A549 (cell line): ENCODE measurements around the gene SMAD5. TPM values are rescaled to one million over a fixed set of nuclear protein-coding genes. Genes with fewer than 3 reads are reported as not detected.

Experiments used
- ATAC-seq, 2 experiments: fragments of 200-7000 bp in 1 of 2; fragments of >200 bp in 1 of 2; cut with Nextera tagmentation in 1 of 2; cut with Tn5 transposase in 1 of 2; 3 replicates each; pipeline versions ENCODE4 v1.8.0 to v1.9.1; 2018 to 2020; ENCODE audit warnings: mild to moderate bottlenecking in 1 of 2, moderate library complexity in 1 of 2
- CTCF ChIA-PET: fragments of 300-600 bp; sonication (Branson Sonifier 250); formaldehyde crosslinking; extraction: SDS; loops from one replicate; lab custom pipeline; 2021; ENCODE audit warnings: antibody characterized with exemption, inconsistent platforms; lab: Yijun Ruan, JAX
- POLR2A ChIA-PET: fragments of 350-600 bp; formaldehyde crosslinking; extraction: SDS; loops from one replicate; lab custom pipeline; 2021; ENCODE audit warnings: antibody characterized with exemption, inconsistent platforms; lab: Yijun Ruan, JAX
- DNase-seq, 2 experiments: peaks; one replicate each; pipeline versions ENCODE4 v3.0.0 to v3.0.0-alpha.2; 2011 to 2016; ENCODE audit warnings: low read depth in 1 of 2, low spot score in 1 of 2
- FAIRE-seq: peaks from 2 replicates; lab custom pipeline; 2011; peaks lifted over from hg19 to GRCh38; lab: Jason Lieb, UNC
- H3K27ac ChIP-seq, 2 experiments: fragments of >200 bp; sonication (Bioruptor Twin); formaldehyde crosslinking; 3 replicates each; pipeline ENCODE4 v1.5.1; 2016 to 2017
- H3K4me1 ChIP-seq: fragments of >200 bp; sonication (Bioruptor Twin); formaldehyde crosslinking; 3 replicates; pipeline ENCODE4 v1.6.1; 2016
- H3K4me2 ChIP-seq: fragments of >200 bp; sonication (Bioruptor Twin); formaldehyde crosslinking; 3 replicates; pipeline ENCODE4 v1.6.1; 2016
- H3K4me3 ChIP-seq: fragments of >200 bp; sonication (Bioruptor Twin); formaldehyde crosslinking; 3 replicates; pipeline ENCODE4 v1.5.1; 2016
- H3K9me3 ChIP-seq: fragments of >200 bp; sonication (Bioruptor Twin); formaldehyde crosslinking; 3 replicates; pipeline ENCODE4 v1.6.1; 2016
- BHLHE40 ChIP-seq: IDR thresholded peaks from 2 replicates; pipeline ENCODE4 v1.6.1; 2012; ENCODE audit warnings: low read depth, low read length, inconsistent platforms
- CBX8 ChIP-seq: fragments of 200-600 bp; sonication (generic); IDR thresholded peaks from 2 replicates; pipeline ENCODE4 v1.6.1; 2016
- CEBPB ChIP-seq, 2 experiments: fragments of >200 bp in 1 of 2; sonication (Bioruptor Twin) in 1 of 2; formaldehyde crosslinking in 1 of 2; IDR thresholded peaks; 2 replicates each; pipeline ENCODE4 v1.6.1; 2012 to 2016
- EHF ChIP-seq: fragments of 250-450 bp; sonication (Bioruptor Pico); IDR thresholded peaks from 2 replicates; pipeline ENCODE4 v1.5.0; 2020; ENCODE audit warnings: mild to moderate bottlenecking
- EP300 ChIP-seq, 2 experiments: fragments of >200 bp; sonication (Bioruptor Twin); formaldehyde crosslinking; IDR thresholded peaks; 2 replicates in 1 of 2; 3 replicates in 1 of 2; pipeline ENCODE4 v1.6.1; 2016 to 2017
- FOSB ChIP-seq: fragments of 250-450 bp; sonication (Bioruptor Pico); IDR thresholded peaks from 2 replicates; pipeline ENCODE4 v1.5.0; 2020; ENCODE audit warnings: mild to moderate bottlenecking, moderate library complexity
- FOXS1 ChIP-seq: fragments of 250-450 bp; sonication (Bioruptor Pico); IDR thresholded peaks from 2 replicates; pipeline ENCODE4 v1.5.0; 2020; ENCODE audit warnings: mild to moderate bottlenecking, moderate library complexity
- GATA3 ChIP-seq: IDR thresholded peaks from 2 replicates; pipeline ENCODE4 v1.6.1; 2012; ENCODE audit warnings: borderline replicate concordance
- HDAC2 ChIP-seq: fragments of 200-600 bp; sonication (generic); IDR thresholded peaks from 2 replicates; pipeline ENCODE4 v1.6.1; 2016
- HMGXB4 ChIP-seq: fragments of 250-450 bp; sonication (Bioruptor Pico); IDR thresholded peaks from 2 replicates; pipeline ENCODE4 v1.5.0; 2021; ENCODE audit warnings: mild to moderate bottlenecking, moderate library complexity, borderline replicate concordance
- HOXB13 ChIP-seq: fragments of 250-450 bp; sonication (Bioruptor Pico); IDR thresholded peaks from 2 replicates; pipeline ENCODE4 v1.5.0; 2020; ENCODE audit warnings: low read depth, mild to moderate bottlenecking, moderate library complexity
- HOXB5 ChIP-seq: fragments of 250-450 bp; sonication (Bioruptor Pico); IDR thresholded peaks from 2 replicates; pipeline ENCODE4 v1.5.0; 2020; ENCODE audit warnings: mild to moderate bottlenecking, moderate library complexity
- JUN ChIP-seq, 2 experiments: fragments of >200 bp; sonication (Bioruptor Twin); formaldehyde crosslinking; IDR thresholded peaks; 2 replicates in 1 of 2; 3 replicates in 1 of 2; pipeline ENCODE4 v1.6.1; 2016 to 2017
- KDM1A ChIP-seq: fragments of 200-600 bp; sonication (generic); IDR thresholded peaks from 2 replicates; pipeline ENCODE4 v1.6.1; 2016; ENCODE audit warnings: low read depth, mild to moderate bottlenecking
- MAFK ChIP-seq: fragments of 450-650 bp; IDR thresholded peaks from 2 replicates; pipeline ENCODE4 v1.6.1; 2014; ENCODE audit not compliant: partially characterized antibody
- MAZ ChIP-seq: fragments of 150-350 bp; IDR thresholded peaks from 2 replicates; pipeline ENCODE4 v1.6.1; 2014; ENCODE audit warnings: antibody characterized with exemption, low read depth, low read length, borderline replicate concordance
- PBX3 ChIP-seq: IDR thresholded peaks from 2 replicates; pipeline ENCODE4 v1.6.1; 2012
- PHF8 ChIP-seq: fragments of 200-600 bp; sonication (generic); IDR thresholded peaks from 2 replicates; pipeline ENCODE4 v1.6.1; 2016; ENCODE audit warnings: low read depth, mild to moderate bottlenecking, antibody characterized with exemption, moderate library complexity, borderline replicate concordance
- POLR2A ChIP-seq: IDR thresholded peaks from 2 replicates; pipeline ENCODE4 v1.6.1; 2012; ENCODE audit warnings: mild to moderate bottlenecking, low read length
- POLR2AphosphoS2 ChIP-seq: conservative IDR thresholded peaks from 2 replicates; pipeline ENCODE4 v1.6.1; 2012; ENCODE audit warnings: low read length, improper control_type of control experiment, inconsistent platforms
- RCOR1 ChIP-seq: fragments of 150-350 bp; IDR thresholded peaks from 2 replicates; pipeline ENCODE4 v1.6.1; 2014; ENCODE audit warnings: antibody characterized with exemption, low read length, low read depth
- REST ChIP-seq: fragments of 200-600 bp; sonication (generic); IDR thresholded peaks from 2 replicates; pipeline ENCODE4 v1.6.1; 2016; ENCODE audit warnings: antibody characterized with exemption, mild to moderate bottlenecking, moderate library complexity
- RFX5 ChIP-seq: fragments of 450-650 bp; IDR thresholded peaks from 2 replicates; pipeline ENCODE4 v1.7.1; 2014; ENCODE audit warnings: antibody characterized with exemption, mild to moderate bottlenecking, moderate library complexity
- TFCP2L1 ChIP-seq: fragments of 250-450 bp; sonication (Bioruptor Pico); IDR thresholded peaks from 2 replicates; pipeline ENCODE4 v1.5.0; 2021; ENCODE audit warnings: mild to moderate bottlenecking
- USF2 ChIP-seq: fragments of 450-650 bp; IDR thresholded peaks from 2 replicates; pipeline ENCODE4 v1.6.1; 2014; ENCODE audit warnings: antibody characterized with exemption
- ZNF302 ChIP-seq: fragments of 250-450 bp; sonication (Bioruptor Pico); IDR thresholded peaks from 2 replicates; pipeline ENCODE4 v1.9.0; 2021; ENCODE audit warnings: inconsistent platforms, mild to moderate bottlenecking, moderate library complexity
- WGBS: methylation state at CpG from one replicate; pipeline ENCODE4 v1.1.6; 2017; ENCODE audit errors: missing lambda C conversion rate; 5-methylcytosine and 5-hydroxymethylcytosine counted together
- polyA plus RNA-seq, 4 experiments: library from polyadenylated mRNA; depleted of rRNA in 3 of 4; stranded (reverse); fragments of >200 nt; fragmentation: RNase III in 1 of 4; extraction: RNeasy Plus Mini Kit Qiagen cat#74134 plus additional on column Dnase treatment in 1 of 4; gene quantifications; 2 replicates in 3 of 4; 3 replicates in 1 of 4; pipeline ENCODE4 v1.2.3, GENCODE V29; 2011 to 2017

SMAD5 gene
- polyA plus RNA-seq, 2 of the 4 experiments (the other 2 are of a cell fraction) = 17.1 to 101 TPM

- H3K4me1 ChIP-seq = peaks cover 20% of the 10 kb centered on the region
- H3K4me2 ChIP-seq = peak overlapping the region; percentile 63
- no peak overlapping the region; the same call in 2 of the 3 replicates for H3K4me3 ChIP-seq
- FAIRE-seq = no peak
- 29% methylated on average over 3 of the region's 3 CpGs for WGBS
- H3K9me3 ChIP-seq = no peaks in the 10 kb centered on the region
- H3K27ac ChIP-seq = peak overlapping the region; percentile 27 to 55; a peak in 3 of 6 replicates
- DNase-seq = no peak
- ATAC-seq = peak; percentile 64 to 74
- CTCF ChIA-PET = interaction anchor here (1.0 to 1.9 kb wide), 2 partner anchors 12 to 79 kb away, joined by 4 to 6 read pairs; no protein-coding TSS in a partner anchor
- POLR2A ChIA-PET = no interaction called here
- TF ChIP-seq HDAC2 (no peak), MAZ (no peak), USF2 (no peak), HOXB5 (CRISPR knock-in tag) (no peak), FOSB (CRISPR knock-in tag) (no peak), CEBPB (IDR thresholded peaks at IDR 0.05) (peak in 1 of 2 experiments; percentile 20; a peak in 1 of 4 replicates), EP300 (IDR thresholded peaks at IDR 0.05) (0 out of 5 replicates have a peak, but pooled peaks of 1 of the 2 experiments have one; percentile 15), PBX3 (no peak)
These were observed 38.3 kb upstream of the SMAD5 start for GRCh38 chr5:136094189-136094912.

- Histone ChIP-seq H3K4me2 (peak overlapping the region; percentile 63), H3K27ac (peak overlapping the region; percentile 11 to 55; a peak in 3 of 6 replicates), H3K4me1 (peaks cover 20% of the 10 kb centered on the region), H3K4me3 (no peak overlapping the region), H3K9me3 (no peaks in the 10 kb centered on the region)
- peak in 1 of 2 experiments; percentile 36; a peak in 2 of 6 replicates for ATAC-seq
- 80% methylated on average over 8 of the region's 8 CpGs for WGBS
- no peak for DNase-seq
- TF ChIP-seq HMGXB4 (CRISPR knock-in tag) = no peak
- no peak for TF ChIP-seq REST
- no peak for TF ChIP-seq GATA3
- no peak for TF ChIP-seq EHF
- no peak for TF ChIP-seq CBX8
- TF ChIP-seq TFCP2L1 (CRISPR knock-in tag) = no peak
- TF ChIP-seq MAFK = no peak
- no peak for TF ChIP-seq PHF8
- TF ChIP-seq FOXS1 (CRISPR knock-in tag) = no peak
- no peak for TF ChIP-seq ZNF302 (CRISPR knock-in tag)
- TF ChIP-seq POLR2AphosphoS2 = no peak
- no peak for TF ChIP-seq RFX5
- no peak for TF ChIP-seq JUN (IDR thresholded peaks at IDR 0.05)
- no peak for TF ChIP-seq RCOR1
- no peak for TF ChIP-seq KDM1A
- TF ChIP-seq BHLHE40 = no peak
- TF ChIP-seq HOXB13 (CRISPR knock-in tag) = no peak
- no peak for TF ChIP-seq POLR2A
- POLR2A ChIA-PET = no interaction called here
- no peak for FAIRE-seq
- CTCF ChIA-PET = interaction anchor here (0.8 to 1.9 kb wide), 2 partner anchors 12 to 79 kb away, joined by 5 to 6 read pairs; no protein-coding TSS in a partner anchor
These were observed 37.6 kb upstream of the SMAD5 start for GRCh38 chr5:136094913-136095641.
